GM19324 (cell line): ENCODE results near the gene FAM53B.

Source experiments
- ATAC-seq: cut with Tn5 transposase; IDR thresholded peaks from one replicate; pipeline ENCODE4 v1.9.1; 2021; ENCODE audit warnings: mild to moderate bottlenecking, moderate library complexity; ENCODE audit not compliant: unreplicated experiment, low FRiP score

FAM53B gene

DNA sequence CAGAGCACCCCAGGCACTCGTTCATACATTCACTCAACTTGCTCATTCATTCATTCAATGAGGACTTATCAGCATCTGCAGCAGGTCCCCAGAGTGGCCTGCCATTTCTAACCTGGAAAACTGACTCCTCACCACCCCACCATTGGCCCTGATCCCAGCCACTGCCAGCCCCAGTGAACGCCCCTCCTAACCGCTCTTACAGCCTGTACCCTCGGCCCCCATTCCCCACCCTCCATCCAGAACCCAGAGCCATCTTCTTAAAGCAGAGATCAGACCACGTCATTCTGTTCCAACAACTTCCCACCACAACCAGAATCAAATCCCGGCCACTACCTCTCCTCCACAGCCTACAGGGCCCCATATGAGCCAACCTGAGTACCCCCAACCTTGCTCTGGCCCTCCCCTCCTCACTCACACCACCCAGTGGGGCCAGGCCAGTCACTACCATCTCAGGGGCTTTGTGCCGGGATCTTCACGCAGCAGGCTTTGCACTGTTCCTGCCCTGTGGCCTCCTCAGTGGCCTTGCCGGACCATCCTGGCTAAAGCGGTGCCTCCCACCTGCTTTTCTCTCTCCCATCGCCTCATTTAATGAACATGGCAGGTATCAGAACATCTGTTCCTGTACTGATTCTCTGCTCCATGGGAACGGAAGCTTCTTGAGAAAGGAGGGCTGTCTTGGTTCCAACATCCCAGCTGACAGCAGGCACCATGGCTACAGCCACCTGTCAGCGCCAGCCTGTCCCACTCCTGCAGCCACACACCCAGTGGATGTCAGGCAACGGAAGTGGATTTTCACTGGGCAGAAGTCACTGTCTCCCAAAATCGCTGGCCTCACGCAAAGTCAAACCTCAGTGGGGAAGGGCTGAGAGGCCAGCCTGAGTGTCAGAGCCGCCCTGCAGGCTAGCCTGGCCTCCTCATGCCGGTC is 45.4 kb downstream of the FAM53B start:
- ATAC-seq = no peak

DNA sequence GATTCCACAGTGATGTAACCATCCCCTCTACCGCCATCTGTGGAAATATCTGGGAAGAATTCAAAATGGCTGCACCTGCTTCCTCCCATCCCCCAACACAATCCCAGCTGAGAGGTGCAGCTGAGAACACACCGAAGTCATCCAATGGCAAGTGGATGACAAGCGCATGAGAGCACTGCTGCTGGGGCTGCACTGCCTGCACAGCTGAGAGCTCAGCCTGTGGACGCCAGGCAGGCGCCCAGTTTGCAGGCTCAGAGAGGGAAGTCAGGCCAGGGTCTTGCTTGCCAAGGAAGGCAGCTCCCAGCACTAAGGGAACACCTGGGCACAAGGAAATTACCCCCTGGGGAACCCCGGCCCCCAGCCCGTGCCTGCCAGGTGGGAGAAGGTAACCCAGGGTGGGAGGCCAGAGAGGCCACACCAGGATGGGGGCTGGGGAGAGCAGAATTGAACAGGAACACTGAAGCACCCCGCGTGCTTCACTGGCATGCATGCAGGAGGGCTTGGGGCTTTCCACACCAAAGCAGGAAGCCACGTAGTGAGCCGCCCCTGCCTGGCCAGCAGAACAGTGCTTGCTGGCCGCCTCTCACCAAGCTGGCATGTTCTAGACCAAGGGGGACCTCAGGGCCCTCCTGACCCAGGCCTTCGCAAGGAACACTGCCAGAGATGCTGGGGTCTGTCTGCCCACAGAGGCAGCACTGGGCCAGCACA is 46.2 kb downstream of the FAM53B start:
- no peak for ATAC-seq

DNA sequence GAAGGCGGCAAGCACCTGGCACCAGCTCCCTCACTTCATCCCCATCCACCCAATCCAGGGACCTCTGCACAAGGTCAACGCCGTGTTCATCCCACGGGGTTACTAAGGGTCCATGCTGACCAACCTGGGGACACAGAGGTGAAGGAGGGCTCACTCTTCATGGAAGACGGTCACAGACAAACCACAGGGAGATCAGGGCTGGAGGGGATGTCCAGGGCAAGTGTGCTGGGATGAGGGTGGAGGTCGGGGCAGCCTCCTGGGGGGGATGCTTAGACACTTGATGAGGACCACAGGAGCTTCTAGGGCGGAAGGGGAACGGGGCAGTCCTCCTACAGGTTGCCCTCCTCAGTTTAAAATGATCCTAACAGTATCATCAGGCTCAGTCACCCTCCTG is 46.7 kb downstream of the FAM53B start:
- ATAC-seq = no peak

DNA sequence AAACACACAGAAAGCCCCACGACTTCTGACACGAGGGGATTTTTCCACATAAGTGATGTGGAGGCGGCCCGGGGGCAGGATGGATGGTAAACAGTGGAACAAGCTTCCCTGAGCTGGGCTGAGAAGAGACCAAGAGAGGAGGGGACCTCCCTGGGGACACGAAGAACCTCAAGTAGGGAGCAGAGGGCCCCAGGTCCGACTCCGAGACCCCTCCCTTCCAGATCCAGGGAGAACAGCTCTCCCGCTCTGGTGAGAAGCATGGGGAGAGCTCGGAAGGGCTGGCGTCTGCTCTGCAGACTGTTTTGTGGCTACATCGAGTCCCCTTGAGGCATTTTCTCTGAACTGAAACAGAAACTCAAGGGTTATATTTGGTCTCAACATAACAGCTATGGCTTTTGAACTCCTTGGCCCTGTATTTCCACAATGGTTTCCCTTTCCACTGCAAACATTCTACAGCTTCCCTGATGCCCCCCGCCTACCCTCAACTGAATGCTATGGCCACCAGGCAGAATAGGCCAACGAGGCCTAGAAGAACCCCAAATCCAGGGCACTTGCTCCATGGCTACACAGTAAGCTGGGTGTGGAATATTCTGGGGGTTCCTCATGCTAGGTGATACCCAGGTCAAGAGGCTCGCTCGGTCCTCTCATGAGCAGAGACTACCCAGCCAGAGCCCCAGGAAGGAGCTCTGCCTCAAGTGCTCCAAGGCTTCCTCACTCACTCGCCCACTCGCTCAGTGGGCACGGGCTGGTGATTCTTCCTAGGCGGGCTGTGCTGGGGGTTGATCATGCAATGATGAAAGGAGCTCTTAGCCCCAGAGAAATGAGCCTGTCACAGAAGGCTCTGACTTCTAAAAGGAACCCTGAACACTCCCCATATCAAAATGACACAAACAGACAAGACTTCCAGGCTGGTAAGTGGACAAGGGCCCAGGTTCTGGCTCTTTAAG is 47.5 kb downstream of the FAM53B start:
- peak; percentile 69 for ATAC-seq

DNA sequence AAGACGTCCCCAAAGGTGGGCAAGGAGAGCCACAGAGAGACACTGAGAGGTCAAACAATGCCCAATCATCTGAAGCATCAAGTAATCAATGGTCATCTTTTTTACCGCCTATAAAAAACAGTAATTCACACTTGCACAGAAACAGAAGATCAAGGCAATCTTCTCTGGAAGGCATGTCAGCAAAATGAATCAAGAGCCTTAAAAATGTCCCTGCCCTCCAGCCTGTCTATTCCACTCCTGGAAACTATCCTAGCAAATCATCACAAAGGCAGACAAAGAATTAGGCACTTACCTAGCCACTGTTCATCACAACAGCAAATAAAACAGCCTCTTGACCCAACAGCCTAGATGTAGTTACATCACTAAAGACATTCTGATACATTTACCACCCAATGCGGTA is 48.9 kb downstream of the FAM53B start:
- no peak for ATAC-seq

DNA sequence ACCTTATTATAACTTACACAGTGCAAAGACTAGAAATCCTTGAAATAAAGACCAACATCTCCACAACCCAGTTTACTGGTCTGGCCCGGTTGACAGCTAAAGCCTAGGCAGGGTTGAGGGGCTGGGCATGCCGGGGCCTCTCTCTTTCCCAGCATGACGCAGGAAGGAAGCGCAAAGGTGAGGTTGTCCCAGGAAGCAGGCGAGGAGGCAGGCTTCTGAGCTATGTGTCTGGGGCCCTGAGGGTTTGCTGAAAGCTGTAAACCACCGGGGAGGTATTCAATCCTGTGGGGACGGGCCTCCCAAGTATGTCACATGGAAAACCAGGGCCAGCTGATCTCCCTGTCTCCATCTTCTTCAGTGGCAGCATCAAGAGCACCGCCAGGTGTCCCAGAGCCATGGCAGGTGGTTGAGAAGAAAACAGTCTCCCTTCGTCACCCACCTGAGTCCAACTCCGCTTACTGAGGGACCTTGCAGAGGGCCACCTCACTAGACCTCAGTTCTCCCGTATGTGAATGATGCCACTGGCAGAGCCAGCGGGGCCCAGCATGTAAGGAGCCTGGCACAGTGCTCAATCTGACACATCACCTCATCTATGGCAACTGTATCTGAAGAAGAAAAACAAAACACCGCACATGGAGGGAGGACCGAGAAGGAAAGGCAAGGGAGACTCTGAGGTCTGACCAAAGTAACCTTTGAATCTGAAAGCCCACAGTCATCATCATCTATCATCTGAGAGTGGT is 49.5 kb downstream of the FAM53B start:
- ATAC-seq = no peak

DNA sequence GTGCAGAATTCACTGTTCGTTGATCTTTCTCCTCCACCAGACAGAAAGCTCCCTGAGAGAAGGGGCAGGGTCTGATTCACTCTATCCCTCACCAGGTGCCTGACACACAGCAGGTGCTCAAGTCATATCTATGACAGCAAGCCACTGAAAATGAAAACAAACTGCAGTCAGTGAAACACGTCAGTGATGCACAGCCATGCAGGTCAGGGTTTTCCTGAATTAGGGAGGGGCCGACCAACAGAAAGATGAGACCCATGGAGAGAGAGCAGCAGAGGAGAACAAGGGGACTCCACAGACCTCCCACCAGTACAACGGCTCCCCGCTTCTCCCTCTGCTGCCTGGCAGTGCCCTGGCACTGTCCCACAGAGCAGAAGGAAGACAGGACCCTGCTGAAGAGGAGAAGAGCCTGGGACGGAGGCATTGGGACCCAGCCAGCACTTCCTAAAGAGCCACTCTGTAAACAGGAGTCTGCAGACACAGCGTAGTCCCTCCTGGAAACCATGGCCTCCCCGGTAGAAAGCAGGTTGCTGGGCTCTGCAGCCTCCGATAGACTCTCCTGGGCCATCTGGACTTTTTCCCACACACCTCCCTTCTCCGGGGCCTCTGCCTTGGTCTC is 50.3 kb downstream of the FAM53B start:
- no peak for ATAC-seq

DNA sequence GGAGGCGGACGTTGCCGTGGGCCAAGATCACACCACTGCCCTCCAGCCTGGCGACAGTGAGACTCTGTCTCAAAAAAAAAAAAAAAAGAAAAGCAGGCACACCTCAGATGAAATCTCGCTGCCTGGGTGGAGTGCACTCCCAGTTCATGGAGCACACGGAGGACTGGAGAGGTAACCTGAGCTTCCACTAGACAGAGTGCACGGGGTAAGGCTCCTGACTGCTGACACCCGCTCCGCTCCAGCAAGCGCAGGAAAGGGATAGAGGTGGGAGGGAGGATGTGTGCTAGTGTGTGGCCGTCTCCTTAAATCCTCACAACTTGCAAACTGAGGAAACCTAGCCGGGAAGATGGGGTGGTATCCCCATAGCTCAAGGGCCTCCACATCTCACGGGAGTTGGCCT is 50.8 kb downstream of the FAM53B start:
- no peak for ATAC-seq

DNA sequence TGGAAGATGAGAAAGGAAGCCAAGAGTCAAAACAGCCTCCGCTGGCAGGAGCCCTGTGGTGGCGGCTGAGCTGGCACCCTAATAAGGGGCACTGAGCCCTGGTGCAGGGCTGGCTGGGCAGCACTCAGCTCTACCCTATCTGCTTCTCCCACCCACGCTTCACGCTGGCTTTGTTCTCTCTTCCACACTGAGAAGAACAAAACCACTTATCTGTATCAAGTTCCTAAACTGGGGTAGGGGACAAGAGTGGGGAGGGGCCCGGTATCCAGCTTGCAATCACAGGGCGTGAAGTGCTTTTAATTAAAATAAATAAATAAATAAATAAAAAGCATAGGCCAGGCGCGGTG is 52.1 kb downstream of the FAM53B start:
- no peak for ATAC-seq

DNA sequence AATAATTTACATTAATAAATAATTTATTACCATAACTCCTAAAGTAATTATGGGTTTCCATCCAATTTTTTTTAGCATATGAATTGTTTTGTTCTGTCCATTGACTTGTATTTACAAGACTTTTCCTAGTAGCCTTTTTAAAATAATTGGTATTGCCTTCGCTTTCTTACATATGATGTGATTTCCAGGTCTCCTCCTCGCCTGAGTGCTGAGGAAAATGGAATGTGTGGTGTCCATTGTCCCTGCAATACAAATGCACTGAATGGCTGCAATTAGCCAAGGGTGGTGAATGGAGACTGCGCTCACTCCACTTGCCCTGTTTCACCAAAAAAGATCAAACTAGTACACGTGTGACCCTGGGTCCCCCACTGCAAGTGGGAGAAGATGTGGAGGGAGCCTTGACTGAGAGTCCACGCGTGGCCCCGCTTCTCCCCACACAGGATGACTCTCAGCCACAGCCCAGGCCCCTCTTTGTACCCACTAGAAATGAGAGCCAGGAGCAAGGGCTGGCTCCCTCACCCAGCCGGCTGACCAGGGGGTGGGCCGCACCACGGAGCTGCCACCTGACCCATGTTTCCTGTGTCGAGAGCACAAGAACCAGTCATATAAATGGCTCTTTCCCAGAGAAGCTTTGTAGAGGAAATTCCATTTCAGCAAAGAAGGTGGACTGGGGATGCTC is 52.6 kb downstream of the FAM53B start:
- ATAC-seq = no peak

DNA sequence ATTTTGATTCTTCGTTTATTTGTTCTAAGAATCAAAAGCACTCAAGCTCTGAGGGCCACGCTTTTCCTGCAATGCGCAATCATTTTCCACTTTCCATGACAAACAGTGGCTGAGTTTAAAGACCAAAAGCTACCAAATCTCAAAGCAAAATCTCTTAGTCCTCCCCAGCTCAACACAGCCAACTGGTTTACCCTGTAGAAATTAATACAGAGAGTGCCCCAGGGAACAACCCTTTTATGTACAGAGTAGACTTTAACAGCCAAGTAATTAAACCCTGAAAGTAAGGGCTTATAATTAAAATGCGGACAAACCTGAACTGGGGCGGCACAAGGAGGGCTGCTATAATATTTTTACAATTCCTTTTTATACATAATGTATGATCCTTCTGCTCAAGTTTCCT is 53.2 kb downstream of the FAM53B start:
- no peak for ATAC-seq

DNA sequence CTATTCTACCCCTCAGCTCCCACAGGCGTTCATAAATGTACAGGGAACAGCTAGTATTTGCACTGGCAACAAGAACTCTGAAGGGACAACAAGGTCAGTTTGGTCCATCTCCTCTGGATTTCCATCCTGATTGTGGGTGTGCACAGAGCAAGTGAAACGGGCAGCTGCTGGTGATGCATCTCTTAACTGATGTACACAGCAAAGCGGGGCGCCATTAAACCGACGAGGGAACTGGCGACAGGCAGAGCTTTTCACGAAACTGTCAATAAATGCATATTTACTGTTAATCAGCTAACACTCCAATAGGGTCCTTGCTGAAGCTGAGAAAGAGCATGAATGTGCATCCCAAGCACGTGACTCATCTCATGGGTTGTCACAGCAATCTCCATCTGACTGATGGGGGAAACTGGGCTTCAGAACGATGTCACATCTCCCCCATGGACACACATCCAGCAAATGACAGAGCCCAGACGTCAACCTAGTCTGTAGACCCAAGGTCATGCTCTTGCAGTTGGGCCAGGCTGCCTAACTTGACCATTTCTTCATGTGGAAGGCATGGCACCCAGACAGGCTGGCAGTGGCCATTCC is 54.2 kb downstream of the FAM53B start:
- no peak for ATAC-seq

DNA sequence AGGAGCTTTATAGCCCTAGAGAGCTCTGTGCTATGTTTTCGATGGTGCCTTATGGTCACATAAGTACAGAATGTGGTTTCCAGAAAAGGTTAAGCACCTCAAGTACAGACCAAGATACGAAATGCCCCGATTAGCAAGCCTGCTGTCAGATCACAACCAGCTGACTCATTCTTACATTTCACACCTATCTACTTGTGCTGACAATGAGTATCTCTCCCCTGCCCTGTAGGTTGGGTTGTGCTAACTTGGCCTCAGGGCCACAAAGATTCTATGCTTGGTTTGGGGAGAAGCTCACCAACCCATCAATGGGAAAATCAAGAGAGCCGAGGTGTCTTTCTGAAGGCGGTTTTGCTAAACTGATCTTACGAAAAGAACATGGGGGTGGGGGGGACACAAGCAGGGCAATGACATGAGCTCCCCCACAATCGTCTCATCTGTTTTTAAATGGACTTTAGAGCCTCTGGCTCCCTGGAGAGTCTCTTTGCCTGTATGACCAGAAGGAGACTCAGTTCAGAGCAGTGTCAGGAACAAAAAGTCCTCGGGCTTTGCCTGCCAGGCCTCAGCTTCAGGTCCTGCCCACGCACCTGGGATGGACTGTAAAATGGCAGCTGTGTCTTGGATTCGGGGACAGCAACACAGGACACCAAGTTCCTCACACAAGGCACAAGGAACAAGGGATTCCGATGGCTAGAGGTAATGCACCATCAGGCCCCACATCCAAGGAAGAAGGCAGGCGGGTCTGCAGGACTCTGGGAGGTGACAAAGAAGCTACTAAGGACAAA is 55.1 kb downstream of the FAM53B start:
- ATAC-seq = peak; percentile 78

DNA sequence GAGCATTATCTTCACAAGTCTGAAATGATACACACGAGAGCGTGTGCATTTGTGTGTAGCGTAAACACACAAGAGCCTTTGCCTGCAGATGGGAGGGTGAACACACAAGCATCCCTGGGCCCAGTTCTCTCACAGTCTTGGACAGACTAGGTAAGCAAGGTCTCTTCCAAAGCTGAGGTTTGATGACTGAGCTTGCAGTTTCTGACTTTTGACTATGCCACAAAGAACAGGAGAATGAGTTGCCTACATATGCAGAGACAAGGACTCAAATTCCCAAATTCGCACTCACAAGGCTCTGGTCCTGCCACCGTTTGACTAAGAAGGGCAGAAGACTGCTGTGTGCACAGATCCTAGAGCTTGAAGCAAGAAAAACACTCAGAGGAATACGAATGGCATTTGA is 55.8 kb downstream of the FAM53B start:
- no peak for ATAC-seq

DNA sequence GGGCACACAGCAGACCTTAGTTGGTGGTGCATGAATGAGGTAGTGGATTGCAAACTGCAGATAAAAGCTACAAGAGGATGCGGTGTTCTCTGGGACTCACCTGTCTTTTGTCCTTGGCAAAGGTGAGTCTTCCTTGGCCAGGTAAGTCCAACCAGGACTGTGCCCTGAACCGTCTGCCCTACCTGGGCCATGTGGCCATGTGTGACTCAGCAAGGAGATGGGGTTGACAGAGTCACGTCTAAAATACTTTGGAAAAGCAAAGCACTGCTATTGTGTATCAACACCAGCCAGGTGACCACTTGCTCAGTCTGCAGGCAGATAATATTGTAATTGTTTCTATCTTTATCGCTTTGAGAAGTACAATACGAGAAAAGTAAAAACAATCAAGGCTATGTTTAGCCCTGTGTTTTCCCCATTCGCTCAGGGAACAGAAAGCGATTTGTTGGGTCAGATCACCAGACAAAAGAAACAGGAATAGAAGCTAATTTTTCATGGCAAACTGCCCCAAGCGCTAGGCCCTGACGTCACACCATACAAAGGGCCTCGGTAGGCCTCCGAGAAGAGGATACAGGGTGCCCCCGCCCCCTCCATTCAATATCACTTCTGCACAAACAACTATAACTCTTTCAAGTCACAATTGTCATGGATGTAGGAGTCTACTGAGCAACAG is 57.3 kb downstream of the FAM53B start:
- no peak for ATAC-seq

DNA sequence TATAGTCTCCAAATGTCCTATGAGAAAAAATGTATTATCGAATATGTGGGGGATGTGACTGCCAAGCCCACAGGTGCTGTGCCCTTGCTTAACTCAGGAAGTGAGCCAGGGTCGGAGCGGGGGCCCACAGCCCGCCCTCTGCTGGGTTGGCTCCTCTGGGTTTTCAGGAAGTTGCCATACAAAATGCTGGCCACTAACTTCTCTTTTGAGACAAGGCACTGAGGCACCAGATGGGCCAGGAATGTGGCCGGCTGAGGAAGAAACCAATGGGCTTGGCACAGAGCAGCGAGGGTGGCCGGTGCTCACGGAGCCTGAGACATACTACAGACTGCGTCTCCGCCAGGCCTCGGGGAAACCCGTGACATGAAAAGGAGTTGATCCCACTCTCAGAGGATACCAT is 58.9 kb downstream of the FAM53B start:
- no peak for ATAC-seq

DNA sequence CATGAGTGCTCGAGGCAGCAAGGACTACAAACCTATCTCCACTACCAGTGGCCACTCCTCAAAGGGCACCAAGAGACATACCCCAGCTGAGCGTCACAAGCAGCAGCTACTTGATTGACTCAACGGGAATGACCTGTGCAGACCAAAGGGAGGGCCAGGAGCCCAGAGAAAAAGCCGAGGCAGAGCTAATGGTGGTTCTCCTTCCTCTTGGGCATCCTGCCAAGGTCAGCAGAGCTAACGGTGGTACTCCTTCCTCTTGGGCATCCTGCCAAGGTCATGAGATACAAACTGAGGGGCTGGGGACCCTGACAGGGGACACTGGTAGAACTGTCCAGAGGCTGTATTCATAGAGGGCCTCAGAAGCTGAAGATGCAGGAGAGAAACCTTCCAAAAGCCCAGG is 60.4 kb downstream of the FAM53B start:
- ATAC-seq = no peak
